Natural killer cell (primary cell): Measurements from ENCODE around the gene ZNF219. TPM values are rescaled to one million over a fixed set of nuclear protein-coding genes. Genes with fewer than 3 reads are reported as not detected.

Source experiments
- ATAC-seq, 3 donors: fragments of 150-1000 bp in 2 of 3; fragments of 200-7000 bp in 1 of 3; cut with Tn5 transposase; 1 replicate in 1 of 3; 2 replicates in 2 of 3; pipeline ENCODE4 v1.10.0; 2021; ENCODE audit warnings: mild to moderate bottlenecking in 2 of 3, moderate library complexity in 2 of 3
- DNase-seq, 2 donors: peaks; one replicate each; pipeline versions ENCODE4 v3.0.0 to v3.0.0-alpha.2; 2013 to 2021; ENCODE audit warnings: mixed read lengths in 1 of 2
- H3K27ac ChIP-seq: one replicate; pipeline ENCODE4 v1.5.1; 2013; ENCODE audit warnings: mild to moderate bottlenecking, low read length
- H3K27me3 ChIP-seq: one replicate; pipeline ENCODE4 v1.6.1; 2013; ENCODE audit warnings: low read length; ENCODE audit not compliant: control insufficient read depth, insufficient read depth
- H3K36me3 ChIP-seq: one replicate; pipeline ENCODE4 v1.6.1; 2013; ENCODE audit warnings: low read length; ENCODE audit not compliant: control insufficient read depth, insufficient read depth
- H3K4me1 ChIP-seq: one replicate; pipeline ENCODE4 v1.6.1; 2013; ENCODE audit warnings: low read length; ENCODE audit not compliant: control insufficient read depth, insufficient read depth
- H3K4me3 ChIP-seq: one replicate; pipeline ENCODE4 v1.5.1; 2013; ENCODE audit warnings: low read length
- H3K9me3 ChIP-seq: one replicate; pipeline ENCODE4 v1.6.1; 2013; ENCODE audit warnings: low read length; ENCODE audit not compliant: control insufficient read depth, insufficient read depth
- H3K27ac Mint-ChIP-seq, 2 donors: one replicate each; pipeline ENCODE4 v1.8.0; 2022; ENCODE audit warnings: mild to moderate bottlenecking in 2 of 2, mixed read lengths in 2 of 2, moderate library complexity in 1 of 2
- H3K27me3 Mint-ChIP-seq, 2 donors: one replicate each; pipeline ENCODE4 v1.8.0; 2022; ENCODE audit warnings: low read depth in 2 of 2, mixed read lengths in 2 of 2
- H3K36me3 Mint-ChIP-seq: one replicate; pipeline ENCODE4 v1.8.0; 2022; ENCODE audit warnings: mixed read lengths
- H3K4me1 Mint-ChIP-seq, 2 donors: one replicate each; pipeline ENCODE4 v1.8.0; 2022; ENCODE audit warnings: mixed read lengths in 2 of 2
- H3K4me3 Mint-ChIP-seq: one replicate; pipeline ENCODE4 v1.8.0; 2022; ENCODE audit warnings: mild to moderate bottlenecking, moderate library complexity, mixed read lengths
- H3K9me3 Mint-ChIP-seq, 2 donors: one replicate each; pipeline ENCODE4 v1.8.0; 2022; ENCODE audit warnings: mixed read lengths in 2 of 2
- CTCF ChIP-seq: fragments of 200-600 bp; IDR thresholded peaks from one replicate; pipeline ENCODE4 v1.8.0; 2022; ENCODE audit warnings: antibody characterized with exemption
- WGBS: methylation state at CpG from one replicate; pipeline ENCODE4 v1.1.7; 2013; ENCODE audit warnings: missing lambda C conversion rate; ENCODE audit not compliant: insufficient coverage; 5-methylcytosine and 5-hydroxymethylcytosine counted together
- intact Hi-C: fragments of 100-400 bp; cut with micrococcal nuclease; formaldehyde crosslinking; loops from one replicate; pipeline ENCODE4 v1.14.2; 2022
- total RNA-seq, 4 donors: library from RNA; stranded (reverse); fragments of 120-200 nt in 1 of 4; gene quantifications; one replicate each; pipeline versions ENCODE4 v1.2.3 to v1.2.4, GENCODE V29; 2013 to 2022

The ZNF219 gene
- total RNA-seq, 3 donors from 2014 or later (not counting 1 experiment from before 2014, with no cell fraction given): 5.6 to 8.4 (median 7.7) TPM

GRCh38 chr14:21106498-21107282 is 8.2 kb upstream of the ZNF219 start:
- 38% methylated on average over 11 of the region's 11 CpGs for WGBS
- intact Hi-C loops: loop anchor here (1.0 kb wide), 1 partner anchor 14 kb away; no protein-coding TSS in a partner anchor

DNA sequence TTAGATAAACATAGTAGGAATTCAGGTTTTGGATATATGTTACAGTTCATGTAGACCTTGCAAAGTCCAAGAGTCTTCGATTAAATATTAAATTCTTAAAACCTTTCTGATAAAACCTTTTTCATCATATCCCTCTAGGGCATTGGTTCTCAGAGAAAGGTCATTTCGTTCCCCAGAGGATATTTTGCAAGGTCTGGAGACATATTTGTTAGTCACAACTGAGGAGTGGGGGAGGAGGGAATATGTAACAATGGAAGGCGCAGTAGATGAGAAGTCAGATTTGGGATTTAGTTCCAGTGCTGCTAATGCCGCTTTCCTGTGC is 7.7 kb upstream of the ZNF219 start:
- no peaks in the 10 kb centered on the region for H3K36me3 ChIP-seq
- WGBS: 92% methylated on average over 4 of the region's 4 CpGs
- intact Hi-C loops: no loop called here
- TF ChIP-seq CTCF: no peak
- H3K4me3 ChIP-seq: no peak overlapping the region
- DNase-seq (no peak), ATAC-seq (no peak)
- peaks cover 17% of the 10 kb centered on the region for H3K4me1 ChIP-seq
- H3K9me3 ChIP-seq: no peaks in the 10 kb centered on the region
- H3K27ac ChIP-seq: no peak overlapping the region
- peaks cover 25 to 31% of the 10 kb centered on the region in 2 donors for H3K4me1 Mint-ChIP-seq
- no peaks in the 10 kb centered on the region for H3K9me3 Mint-ChIP-seq
- H3K36me3 Mint-ChIP-seq: no peaks in the 10 kb centered on the region
- no peak overlapping the region for H3K4me3 Mint-ChIP-seq
- H3K27me3 ChIP-seq: no peaks in the 10 kb centered on the region
- peaks cover 0 to 3% of the 10 kb centered on the region in 2 donors for H3K27me3 Mint-ChIP-seq
- H3K27ac Mint-ChIP-seq: peak overlapping the region in 1 of 2 donors; percentile 28

More at GRCh38 chr14:21106498-21107282, 8.2 kb upstream of the ZNF219 start:
- ATAC-seq (no peak), DNase-seq (peak; percentile 68 to 89)
- peak overlapping the region; percentile 65 for H3K4me3 Mint-ChIP-seq
- no peak overlapping the region for H3K27ac ChIP-seq
- H3K27ac Mint-ChIP-seq: peak overlapping the region; percentile 28 to 62
- H3K9me3 Mint-ChIP-seq: no peaks in the 10 kb centered on the region
- TF ChIP-seq CTCF: peak; percentile 78
- no peak overlapping the region for H3K4me3 ChIP-seq
- peaks cover 0 to 3% of the 10 kb centered on the region in 2 donors for H3K27me3 Mint-ChIP-seq
- no peaks in the 10 kb centered on the region for H3K9me3 ChIP-seq
- no peaks in the 10 kb centered on the region for H3K27me3 ChIP-seq
- H3K4me1 ChIP-seq: peaks cover 17% of the 10 kb centered on the region
- H3K36me3 Mint-ChIP-seq: no peaks in the 10 kb centered on the region
- H3K4me1 Mint-ChIP-seq: peaks cover 25 to 31% of the 10 kb centered on the region in 2 donors
- no peaks in the 10 kb centered on the region for H3K36me3 ChIP-seq

DNA sequence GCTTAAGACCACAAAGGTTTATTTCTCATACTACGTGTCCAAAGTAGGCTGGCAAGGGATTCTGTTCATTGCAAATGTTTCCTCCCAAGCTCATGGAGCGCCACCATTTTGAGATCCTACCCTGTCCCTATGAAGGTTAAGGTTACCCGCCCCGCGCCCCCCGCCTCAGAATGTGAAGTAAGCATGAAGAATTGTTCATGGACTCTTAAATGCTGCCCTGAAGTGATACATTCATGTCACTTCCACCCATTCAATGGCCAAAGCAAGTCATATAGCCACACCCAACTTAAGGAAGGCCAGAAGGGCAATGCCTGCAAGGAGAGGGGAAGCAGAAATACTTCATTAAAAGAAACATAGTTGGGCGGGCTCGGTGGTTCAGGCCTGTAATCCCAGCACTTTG is 6.6 kb upstream of the ZNF219 start:
- TF ChIP-seq CTCF: no peak
- Mint-ChIP-seq H3K27me3 (peaks cover 0 to 6% of the 10 kb centered on the region in 2 donors), H3K27ac (peak overlapping the region; percentile 91 to 95), H3K36me3 (no peaks in the 10 kb centered on the region), H3K4me3 (no peak overlapping the region), H3K9me3 (no peaks in the 10 kb centered on the region), H3K4me1 (peaks cover 25 to 31% of the 10 kb centered on the region in 2 donors)
- no peak overlapping the region for H3K4me3 ChIP-seq
- ATAC-seq (no peak), DNase-seq (no peak)
- H3K36me3 ChIP-seq: no peaks in the 10 kb centered on the region
- intact Hi-C loops: no loop called here
- WGBS: 89% methylated on average over 8 of the region's 8 CpGs
- no peaks in the 10 kb centered on the region for H3K9me3 ChIP-seq
- H3K27ac ChIP-seq: peak overlapping the region; percentile 100
- H3K4me1 ChIP-seq: peaks cover 17% of the 10 kb centered on the region
- no peaks in the 10 kb centered on the region for H3K27me3 ChIP-seq
